ENCODE data around the gene STMN3. TPM values are rescaled to one million over a fixed set of nuclear protein-coding genes. Genes with fewer than 3 reads are reported as not detected.
A peak's percentile ranks its signal among the peaks of the same experiment; 100 is the strongest.
"Not testable (repeated sequence)": the region's sequence is repeated elsewhere in the genome, so short reads cannot be mapped to it uniquely, and the experiment has no call there.

STMN3 gene
- total RNA-seq, 4 donors from 2014 or later, result 9.2 to 30.5 (median 20.9) TPM

- Histone ChIP-seq H3K36me3 (no peaks in the 10 kb centered on the region), H3K27me3 (no peaks in the 10 kb centered on the region), H3K27ac (peak overlapping the region; percentile 67 to 72), H3K9me3 (no peaks in the 10 kb centered on the region), H3K4me3 (peak overlapping the region; percentile 38 to 59), H3K4me1 (peaks cover 6 to 10% of the 10 kb centered on the region in 2 donors)
- intact Hi-C loops (cut with DNase I; ENCODE audit: low total_unique reads), result no loop called here
- DNase-seq, result no peak
- TF ChIP-seq POLR2A (IDR thresholded peaks at IDR 0.05) (no peak), CTCF (IDR thresholded peaks at IDR 0.05) (no peak)
Measured at GRCh38 chr20:63653974-63654668, 897 bp upstream of the STMN3 start.

- peak overlapping the region; percentile 38 to 59 for H3K4me3 ChIP-seq
- no peaks in the 10 kb centered on the region for H3K27me3 ChIP-seq
- peak overlapping the region in 1 of 2 donors; percentile 5 for H3K27ac ChIP-seq
- no peaks in the 10 kb centered on the region for H3K9me3 ChIP-seq
- no peaks in the 10 kb centered on the region for H3K36me3 ChIP-seq
- peaks cover 3 to 9% of the 10 kb centered on the region in 2 donors for H3K4me1 ChIP-seq
- intact Hi-C loops (cut with DNase I; ENCODE audit: low total_unique reads), result no loop called here
- no peak for TF ChIP-seq CTCF (IDR thresholded peaks at IDR 0.05)
- no peak for TF ChIP-seq POLR2A (IDR thresholded peaks at IDR 0.05)
- DNase-seq, result peak in 1 of 2 donors; percentile 45
Measured at GRCh38 chr20:63652192-63652980, 838 bp downstream of the STMN3 start.

- Histone ChIP-seq H3K9me3 (no peaks in the 10 kb centered on the region), H3K4me3 (peak overlapping the region; percentile 38 to 59), H3K36me3 (no peaks in the 10 kb centered on the region), H3K27me3 (no peaks in the 10 kb centered on the region), H3K4me1 (peaks cover 0 to 9% of the 10 kb centered on the region in 2 donors), H3K27ac (no peak overlapping the region)
- TF ChIP-seq POLR2A (IDR thresholded peaks at IDR 0.05), result no peak
- no peak for TF ChIP-seq CTCF (IDR thresholded peaks at IDR 0.05)
- intact Hi-C loops (cut with DNase I; ENCODE audit: low total_unique reads), result no loop called here
- DNase-seq, result no peak
Measured at GRCh38 chr20:63651942-63652191, 1.4 kb downstream of the STMN3 start.

GRCh38 chr20:63650486-63650885 lies 2.7 kb downstream of the STMN3 start:
- DNase-seq; H3K4me3 ChIP-seq; H3K4me1 ChIP-seq; H3K27ac ChIP-seq; H3K36me3 ChIP-seq; H3K9me3 ChIP-seq; intact Hi-C loops (cut with DNase I; ENCODE audit: low total_unique reads); H3K27me3 ChIP-seq: not testable (repeated sequence)

GRCh38 chr20:63648895-63649589 lies 4.2 kb downstream of the STMN3 start:
- no peak for DNase-seq
- Histone ChIP-seq H3K27me3 (no peaks in the 10 kb centered on the region), H3K36me3 (no peaks in the 10 kb centered on the region), H3K4me3 (no peak overlapping the region), H3K9me3 (no peaks in the 10 kb centered on the region), H3K4me1 (peaks cover 0 to 9% of the 10 kb centered on the region in 2 donors), H3K27ac (no peak overlapping the region)
- intact Hi-C loops (cut with DNase I; ENCODE audit: low total_unique reads), result no loop called here
- TF ChIP-seq POLR2A (IDR thresholded peaks at IDR 0.05), result no peak
- TF ChIP-seq CTCF (IDR thresholded peaks at IDR 0.05), result no peak

All from uterus (tissue), 4 donors.